ENCODE data around the gene OLIG2. TPM values are rescaled to one million over a fixed set of nuclear protein-coding genes. Genes with fewer than 3 reads are reported as not detected.

Gene OLIG2
- total RNA-seq, 1 donor from 2014 or later, result not detected

DNA sequence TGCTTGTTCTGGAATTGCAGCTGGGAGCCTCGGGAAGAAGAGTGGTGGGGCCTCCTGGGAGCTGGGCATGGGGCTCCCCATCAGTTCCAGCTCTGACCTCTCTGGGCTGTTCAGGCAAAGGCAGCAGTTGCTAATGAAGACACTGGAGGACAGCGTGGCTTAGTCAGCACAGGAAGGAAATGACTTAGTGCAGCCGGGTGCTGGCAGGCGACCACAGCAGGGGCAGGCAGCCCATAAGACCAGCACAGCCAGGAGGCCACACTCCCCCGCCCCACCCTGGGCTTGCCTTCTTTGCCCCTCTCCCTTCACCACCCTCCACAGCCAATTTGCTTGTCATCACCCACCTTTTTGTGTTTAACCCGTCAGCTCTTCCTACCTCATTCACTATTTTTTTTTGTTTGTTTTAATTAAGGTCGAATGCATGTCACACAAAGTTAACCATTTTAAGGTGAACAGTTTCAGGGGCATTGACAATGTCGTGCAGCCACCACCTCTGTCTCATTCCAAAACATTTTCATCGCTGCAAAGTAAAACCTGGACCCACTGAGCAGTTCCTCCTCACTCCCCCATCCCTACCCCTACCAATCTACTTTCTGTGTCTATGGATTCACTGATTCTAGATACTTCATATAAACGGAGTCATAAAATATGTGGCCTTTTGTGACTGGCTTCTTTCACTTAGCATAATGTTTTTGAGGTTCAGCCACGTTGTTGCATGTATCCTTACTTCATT is 10.9 kb downstream of the OLIG2 start:
- Histone ChIP-seq H3K36me3 (ENCODE audit: control insufficient read depth, insufficient read depth, low read length) (no peaks in the 10 kb centered on the region), H3K4me3 (ENCODE audit: low read depth, low read length) (no peak overlapping the region), H3K27me3 (ENCODE audit: control insufficient read depth, insufficient read depth, low read length) (peaks cover 38% of the 10 kb centered on the region)
- TF ChIP-seq, protein P1, sequence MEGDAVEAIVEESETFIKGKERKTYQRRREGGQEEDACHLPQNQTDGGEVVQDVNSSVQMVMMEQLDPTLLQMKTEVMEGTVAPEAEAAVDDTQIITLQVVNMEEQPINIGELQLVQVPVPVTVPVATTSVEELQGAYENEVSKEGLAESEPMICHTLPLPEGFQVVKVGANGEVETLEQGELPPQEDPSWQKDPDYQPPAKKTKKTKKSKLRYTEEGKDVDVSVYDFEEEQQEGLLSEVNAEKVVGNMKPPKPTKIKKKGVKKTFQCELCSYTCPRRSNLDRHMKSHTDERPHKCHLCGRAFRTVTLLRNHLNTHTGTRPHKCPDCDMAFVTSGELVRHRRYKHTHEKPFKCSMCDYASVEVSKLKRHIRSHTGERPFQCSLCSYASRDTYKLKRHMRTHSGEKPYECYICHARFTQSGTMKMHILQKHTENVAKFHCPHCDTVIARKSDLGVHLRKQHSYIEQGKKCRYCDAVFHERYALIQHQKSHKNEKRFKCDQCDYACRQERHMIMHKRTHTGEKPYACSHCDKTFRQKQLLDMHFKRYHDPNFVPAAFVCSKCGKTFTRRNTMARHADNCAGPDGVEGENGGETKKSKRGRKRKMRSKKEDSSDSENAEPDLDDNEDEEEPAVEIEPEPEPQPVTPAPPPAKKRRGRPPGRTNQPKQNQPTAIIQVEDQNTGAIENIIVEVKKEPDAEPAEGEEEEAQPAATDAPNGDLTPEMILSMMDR (IDR thresholded peaks at IDR 0.05; ENCODE audit: insufficient read depth, low read length, poor library complexity, severe bottlenecking), result no peak
- DNase-seq (ENCODE audit: low read depth), result no peak

GRCh38 chr21:33037501-33037900 is 11.8 kb downstream of the OLIG2 start:
- TF ChIP-seq, protein P1 (IDR thresholded peaks at IDR 0.05; ENCODE audit: insufficient read depth, low read length, poor library complexity, severe bottlenecking), result no peak
- DNase-seq (ENCODE audit: low read depth), result no peak
- H3K4me3 ChIP-seq (ENCODE audit: low read depth, low read length), result no peak overlapping the region
- peaks cover 31% of the 10 kb centered on the region for H3K27me3 ChIP-seq (ENCODE audit: control insufficient read depth, insufficient read depth, low read length)
- H3K36me3 ChIP-seq (ENCODE audit: control insufficient read depth, insufficient read depth, low read length), result no peaks in the 10 kb centered on the region

DNA sequence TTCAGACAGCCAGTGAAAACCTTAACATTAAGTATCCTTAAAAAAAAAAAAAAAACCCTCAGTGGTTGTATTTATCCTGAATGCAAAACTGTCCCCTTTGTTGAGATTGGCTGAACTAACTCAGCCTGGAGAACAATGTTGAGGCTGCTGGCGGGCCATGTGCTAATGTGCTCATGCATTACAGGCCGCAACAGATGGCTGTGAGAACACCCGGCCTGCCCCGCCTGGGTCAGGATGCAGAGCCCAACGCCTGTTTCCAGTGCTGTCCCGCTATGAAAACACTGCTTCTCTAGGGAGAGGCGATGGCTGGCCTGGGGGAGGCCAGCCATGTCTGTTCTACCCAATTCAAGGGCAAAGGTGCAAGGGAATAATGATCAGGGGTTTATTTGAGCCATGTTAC is 13.8 kb downstream of the OLIG2 start:
- no peak for DNase-seq (ENCODE audit: low read depth)
- H3K27me3 ChIP-seq (ENCODE audit: control insufficient read depth, insufficient read depth, low read length), result peaks cover 12% of the 10 kb centered on the region
- TF ChIP-seq, protein P1 (IDR thresholded peaks at IDR 0.05; ENCODE audit: insufficient read depth, low read length, poor library complexity, severe bottlenecking), result no peak

DNA sequence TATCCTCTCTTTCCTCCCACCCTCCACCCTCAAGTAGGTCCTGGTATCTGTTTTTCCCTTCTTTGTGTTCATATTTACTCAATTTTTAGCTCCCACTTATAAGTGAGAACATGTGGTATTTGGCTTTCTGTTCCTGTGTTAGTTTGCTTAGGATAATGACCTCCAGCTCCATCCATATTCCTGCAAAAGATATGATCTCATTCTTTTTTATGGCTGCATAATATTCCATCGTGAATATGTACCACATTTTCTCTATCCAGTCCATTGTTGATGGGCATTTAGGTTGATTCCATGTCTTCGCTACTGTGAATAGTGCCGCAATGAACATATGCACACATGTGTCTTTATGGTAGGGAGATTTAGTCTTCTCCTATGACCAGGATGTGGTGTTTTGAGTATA is 14.5 kb downstream of the OLIG2 start:
- DNase-seq (ENCODE audit: low read depth), result no peak
- no peak overlapping the region for H3K4me3 ChIP-seq (ENCODE audit: low read depth, low read length)
- TF ChIP-seq, protein P1 (IDR thresholded peaks at IDR 0.05; ENCODE audit: insufficient read depth, low read length, poor library complexity, severe bottlenecking), result no peak
- H3K36me3 ChIP-seq (ENCODE audit: control insufficient read depth, insufficient read depth, low read length), result no peaks in the 10 kb centered on the region
- peaks cover 5% of the 10 kb centered on the region for H3K27me3 ChIP-seq (ENCODE audit: control insufficient read depth, insufficient read depth, low read length)

More for the DNA sequence above, 13.8 kb downstream of the OLIG2 start:
- Histone ChIP-seq H3K4me3 (ENCODE audit: low read depth, low read length) (no peak overlapping the region), H3K36me3 (ENCODE audit: control insufficient read depth, insufficient read depth, low read length) (no peaks in the 10 kb centered on the region)

DNA sequence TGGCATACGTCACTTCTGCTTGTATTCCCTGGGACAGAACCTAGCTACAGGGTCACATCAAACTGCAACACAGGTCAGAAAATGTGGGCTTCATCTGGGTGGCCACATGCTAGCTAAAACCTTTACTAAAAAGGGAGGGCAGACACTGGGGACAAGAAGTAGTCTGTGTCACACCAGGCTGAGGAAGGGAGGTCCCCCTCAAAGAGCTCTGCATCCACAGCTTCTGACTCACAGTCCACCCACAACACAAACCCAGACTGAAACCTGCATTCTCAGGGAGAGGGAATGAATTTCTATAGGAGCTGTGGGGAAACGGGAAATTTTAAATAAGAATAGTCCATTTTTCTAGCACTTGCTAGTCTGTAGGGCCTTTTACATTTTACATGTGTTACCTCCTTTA is 16.2 kb downstream of the OLIG2 start:
- TF ChIP-seq, protein P1 (IDR thresholded peaks at IDR 0.05; ENCODE audit: insufficient read depth, low read length, poor library complexity, severe bottlenecking), result no peak
- Histone ChIP-seq H3K36me3 (ENCODE audit: control insufficient read depth, insufficient read depth, low read length) (no peaks in the 10 kb centered on the region), H3K27me3 (ENCODE audit: control insufficient read depth, insufficient read depth, low read length) (peaks cover 6% of the 10 kb centered on the region), H3K4me3 (ENCODE audit: low read depth, low read length) (no peak overlapping the region)
- no peak for DNase-seq (ENCODE audit: low read depth)

DNA sequence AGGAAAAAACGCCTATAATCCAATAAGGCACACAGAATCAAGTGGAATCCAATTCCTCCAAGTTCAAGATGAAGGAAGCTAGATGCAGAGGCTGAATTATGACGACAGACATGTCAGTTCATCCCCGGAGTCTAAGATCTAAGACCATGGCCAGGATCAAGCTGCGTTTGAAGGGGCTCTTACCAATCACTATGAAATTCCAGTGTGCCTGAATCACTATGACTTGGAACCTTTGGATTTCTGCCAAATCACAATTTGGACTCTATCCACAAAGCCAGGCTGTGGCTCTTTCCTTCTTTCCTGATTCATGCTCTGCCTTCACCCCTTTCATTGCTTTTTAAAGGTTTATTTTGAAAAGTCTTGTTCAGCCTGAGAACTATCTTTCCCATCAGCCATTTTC is 17.1 kb downstream of the OLIG2 start:
- TF ChIP-seq, protein P1 (IDR thresholded peaks at IDR 0.05; ENCODE audit: insufficient read depth, low read length, poor library complexity, severe bottlenecking), result no peak
- Histone ChIP-seq H3K27me3 (ENCODE audit: control insufficient read depth, insufficient read depth, low read length) (peaks cover 6% of the 10 kb centered on the region), H3K4me3 (ENCODE audit: low read depth, low read length) (no peak overlapping the region), H3K36me3 (ENCODE audit: control insufficient read depth, insufficient read depth, low read length) (no peaks in the 10 kb centered on the region)
- DNase-seq (ENCODE audit: low read depth), result peak; percentile 31
